ENCODE measurements around the gene EML2. TPM values are rescaled to one million over a fixed set of nuclear protein-coding genes. Genes with fewer than 3 reads are reported as not detected.
A peak's percentile ranks its signal among the peaks of the same experiment; 100 is the strongest.

The EML2 gene
- total and polyA plus RNA-seq, 2 experiments from 2014 or later: 13.9 to 17.0 TPM

DNA sequence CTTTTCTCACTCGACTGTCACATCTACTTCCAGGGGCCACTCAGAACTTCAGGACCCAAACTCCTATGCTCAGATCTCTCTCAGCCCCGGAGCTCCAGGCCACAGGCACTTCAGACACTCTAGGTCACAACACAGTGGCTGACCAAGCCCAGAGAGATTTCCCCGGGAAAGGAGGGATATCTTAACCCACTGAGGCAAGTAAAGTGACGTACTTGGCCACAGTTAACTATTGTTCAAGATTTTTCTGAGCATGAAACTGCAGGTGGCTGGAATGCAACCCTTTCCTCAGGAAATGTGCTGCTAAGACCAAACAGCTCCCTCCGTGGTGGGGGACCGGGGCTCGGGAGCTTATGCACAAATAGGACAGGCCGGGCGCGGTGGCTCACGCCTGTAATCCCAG lies 78.5 kb downstream of the EML2 start:
- TF ChIP-seq EZH2phosphoT487 (IDR thresholded peaks at IDR 0.05; ENCODE audit: low read depth, severe bottlenecking, unreplicated experiment) (no peak), EZH2 (IDR thresholded peaks at IDR 0.05; ENCODE audit: borderline replicate concordance) (no peak)
- TF ChIP-seq, protein P1, sequence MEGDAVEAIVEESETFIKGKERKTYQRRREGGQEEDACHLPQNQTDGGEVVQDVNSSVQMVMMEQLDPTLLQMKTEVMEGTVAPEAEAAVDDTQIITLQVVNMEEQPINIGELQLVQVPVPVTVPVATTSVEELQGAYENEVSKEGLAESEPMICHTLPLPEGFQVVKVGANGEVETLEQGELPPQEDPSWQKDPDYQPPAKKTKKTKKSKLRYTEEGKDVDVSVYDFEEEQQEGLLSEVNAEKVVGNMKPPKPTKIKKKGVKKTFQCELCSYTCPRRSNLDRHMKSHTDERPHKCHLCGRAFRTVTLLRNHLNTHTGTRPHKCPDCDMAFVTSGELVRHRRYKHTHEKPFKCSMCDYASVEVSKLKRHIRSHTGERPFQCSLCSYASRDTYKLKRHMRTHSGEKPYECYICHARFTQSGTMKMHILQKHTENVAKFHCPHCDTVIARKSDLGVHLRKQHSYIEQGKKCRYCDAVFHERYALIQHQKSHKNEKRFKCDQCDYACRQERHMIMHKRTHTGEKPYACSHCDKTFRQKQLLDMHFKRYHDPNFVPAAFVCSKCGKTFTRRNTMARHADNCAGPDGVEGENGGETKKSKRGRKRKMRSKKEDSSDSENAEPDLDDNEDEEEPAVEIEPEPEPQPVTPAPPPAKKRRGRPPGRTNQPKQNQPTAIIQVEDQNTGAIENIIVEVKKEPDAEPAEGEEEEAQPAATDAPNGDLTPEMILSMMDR (IDR thresholded peaks at IDR 0.05; ENCODE audit: poor library complexity): no peak
- H3K27ac ChIP-seq: no peak overlapping the region
- H3K27me3 ChIP-seq: no peaks in the 10 kb centered on the region
- H3K4me2 ChIP-seq: no peak overlapping the region
- no peak overlapping the region for H3K4me3 ChIP-seq
- no peaks in the 10 kb centered on the region for H3K36me3 ChIP-seq (replicated peaks; ENCODE audit: insufficient read depth, low read depth)
- 85% methylated on average over 11 of the region's 11 CpGs for WGBS (ENCODE audit: low lambda C conversion rate, missing lambda C conversion rate)
- H3K79me2 ChIP-seq: peaks cover 17% of the 10 kb centered on the region
- no peaks in the 10 kb centered on the region for H3K9me3 ChIP-seq (ENCODE audit: low read depth)
- no peaks in the 10 kb centered on the region for H3K9me2 ChIP-seq (replicated peaks; ENCODE audit: insufficient read depth)
- no peaks in the 10 kb centered on the region for H3K4me1 ChIP-seq (ENCODE audit: insufficient read depth)
- H4K20me1 ChIP-seq (ENCODE audit: insufficient read depth, poor library complexity, severe bottlenecking): no peaks in the 10 kb centered on the region
- H2AFZ ChIP-seq: no peak overlapping the region
- no peak for DNase-seq (ENCODE audit: low spot score)

- Histone ChIP-seq H3K79me2 (peaks cover 11% of the 10 kb centered on the region), H3K9me3 (ENCODE audit: low read depth) (no peaks in the 10 kb centered on the region), H2AFZ (no peak overlapping the region), H3K4me2 (no peak overlapping the region), H3K36me3 (replicated peaks; ENCODE audit: insufficient read depth, low read depth) (no peaks in the 10 kb centered on the region), H3K27me3 (no peaks in the 10 kb centered on the region), H3K4me3 (no peak overlapping the region), H3K9me2 (replicated peaks; ENCODE audit: insufficient read depth) (no peaks in the 10 kb centered on the region), H3K4me1 (ENCODE audit: insufficient read depth) (no peaks in the 10 kb centered on the region), H4K20me1 (ENCODE audit: insufficient read depth, poor library complexity, severe bottlenecking) (no peaks in the 10 kb centered on the region), H3K27ac (no peak overlapping the region)
- no peak for DNase-seq (ENCODE audit: low spot score)
- TF ChIP-seq EZH2 (IDR thresholded peaks at IDR 0.05; ENCODE audit: borderline replicate concordance) (no peak), EZH2phosphoT487 (IDR thresholded peaks at IDR 0.05; ENCODE audit: low read depth, severe bottlenecking, unreplicated experiment) (no peak)
- TF ChIP-seq, protein P1 (IDR thresholded peaks at IDR 0.05; ENCODE audit: poor library complexity): no peak
- 92% methylated on average over 5 of the region's 5 CpGs for WGBS (ENCODE audit: low lambda C conversion rate, missing lambda C conversion rate)
These were observed 79.2 kb downstream of the EML2 start for GRCh38 chr19:45560038-45560437.

MicroRNAs within 50 kb of the gene (microRNA counts, 767-probe panel; counts per million panel counts)
- not detected for microRNA hsa-miR-330-3p
- not detected for microRNA hsa-miR-330-5p
- not detected for microRNA hsa-miR-642a-5p
- not detected for microRNA hsa-miR-642b-3p

Small RNA genes within 50 kb of the gene (microRNA-seq; reads per million reads assigned to microRNA genes)
- gene MIR330 (442 reads per million, percentile 72 among the genes with 10 or more reads in this experiment), gene MIR642A (not detected), gene MIR642B (not detected)

Small RNA genes within 50 kb of the gene (small RNA-seq; reads per million reads assigned to genes)
- 0.53 reads per million, percentile 42 among the genes with 10 or more reads in this experiment for gene MIR642A
- gene RN7SL836P: not detected

Other genes with a start within 250 kb of the EML2 start
- gene PPP1R13L, start 234.3 kb downstream of the EML2 start, total RNA-seq: 7.9 and 8.7 TPM in 2 replicates
- 14.8 and 22.9 TPM in 2 replicates for gene PPP1R13L, start 234.3 kb downstream of the EML2 start, polyA plus RNA-seq
- gene POLR1G, start 232.8 kb downstream of the EML2 start, total RNA-seq: 2.7 and 3.3 TPM in 2 replicates
- gene POLR1G, start 232.8 kb downstream of the EML2 start, polyA plus RNA-seq: 2.4 and 2.5 TPM in 2 replicates
- gene ERCC1, start 215.5 kb downstream of the EML2 start, total RNA-seq: 42.5 and 51.0 TPM in 2 replicates
- 66.7 and 72.8 TPM in 2 replicates for gene ERCC1, start 215.5 kb downstream of the EML2 start, polyA plus RNA-seq
- gene FOSB, start 171.4 kb downstream of the EML2 start, total RNA-seq: 37.9 and 73.1 TPM in 2 replicates
- 114 and 168 TPM in 2 replicates for gene FOSB, start 171.4 kb downstream of the EML2 start, polyA plus RNA-seq
- 3.4 and 7.8 TPM in 2 replicates for gene RTN2, start 142.3 kb downstream of the EML2 start, total RNA-seq
- 12.2 and 14.8 TPM in 2 replicates for gene RTN2, start 142.3 kb downstream of the EML2 start, polyA plus RNA-seq
- gene PPM1N, start 141.0 kb downstream of the EML2 start, total RNA-seq: 0.40 and 1.9 TPM in 2 replicates
- gene PPM1N, start 141.0 kb downstream of the EML2 start, polyA plus RNA-seq: 0.59 and 1.4 TPM in 2 replicates
- gene VASP, start 131.9 kb downstream of the EML2 start, total RNA-seq: 57.3 and 68.9 TPM in 2 replicates
- 86.0 and 92.6 TPM in 2 replicates for gene VASP, start 131.9 kb downstream of the EML2 start, polyA plus RNA-seq
- 11.2 and 15.1 TPM in 2 replicates for gene OPA3, start 54.6 kb downstream of the EML2 start, total RNA-seq
- 15.0 and 15.2 TPM in 2 replicates for gene OPA3, start 54.6 kb downstream of the EML2 start, polyA plus RNA-seq
- gene GPR4, start 37.2 kb downstream of the EML2 start, total RNA-seq: not detected in 2 replicates
- 0.10 TPM in 1 of 2 replicates, not detected in the other for gene GPR4, start 37.2 kb downstream of the EML2 start, polyA plus RNA-seq
- 1.8 and 2.7 TPM in 2 replicates for gene GIPR, start 28.8 kb upstream of the EML2 start, total RNA-seq
- 5.6 and 6.7 TPM in 2 replicates for gene GIPR, start 28.8 kb upstream of the EML2 start, polyA plus RNA-seq
- 149 and 165 TPM in 2 replicates for gene SNRPD2, start 52.6 kb upstream of the EML2 start, total RNA-seq
- 478 and 513 TPM in 2 replicates for gene SNRPD2, start 52.6 kb upstream of the EML2 start, polyA plus RNA-seq
- gene QPCTL, start 53.3 kb upstream of the EML2 start, total RNA-seq: 7.5 and 10.3 TPM in 2 replicates
- 6.8 and 11.0 TPM in 2 replicates for gene QPCTL, start 53.3 kb upstream of the EML2 start, polyA plus RNA-seq
- gene FBXO46, start 91.5 kb upstream of the EML2 start, total RNA-seq: 4.6 and 7.5 TPM in 2 replicates
- gene FBXO46, start 91.5 kb upstream of the EML2 start, polyA plus RNA-seq: 13.3 and 14.8 TPM in 2 replicates
- gene MEIOSIN, start 94.0 kb upstream of the EML2 start, total RNA-seq: not detected in 2 replicates
- not detected in 2 replicates for gene MEIOSIN, start 94.0 kb upstream of the EML2 start, polyA plus RNA-seq
- 12.1 and 17.0 TPM in 2 replicates for gene SIX5, start 129.9 kb upstream of the EML2 start, total RNA-seq
- 12.6 and 15.6 TPM in 2 replicates for gene SIX5, start 129.9 kb upstream of the EML2 start, polyA plus RNA-seq
- 25.2 and 71.4 TPM in 2 replicates for gene DMPK, start 143.1 kb upstream of the EML2 start, total RNA-seq
- 46.0 and 60.7 TPM in 2 replicates for gene DMPK, start 143.1 kb upstream of the EML2 start, polyA plus RNA-seq
- 18.3 and 23.7 TPM in 2 replicates for gene DMWD, start 153.4 kb upstream of the EML2 start, total RNA-seq
- 70.1 and 95.8 TPM in 2 replicates for gene DMWD, start 153.4 kb upstream of the EML2 start, polyA plus RNA-seq
- gene RSPH6A, start 175.9 kb upstream of the EML2 start, total RNA-seq: 0.12 TPM in 1 of 2 replicates, not detected in the other
- gene RSPH6A, start 175.9 kb upstream of the EML2 start, polyA plus RNA-seq: not detected in 2 replicates
- 33.8 and 41.6 TPM in 2 replicates for gene SYMPK, start 223.8 kb upstream of the EML2 start, total RNA-seq
- gene SYMPK, start 223.8 kb upstream of the EML2 start, polyA plus RNA-seq: 33.4 and 39.0 TPM in 2 replicates
- 14.5 and 14.6 TPM in 2 replicates for gene FOXA3, start 224.9 kb upstream of the EML2 start, total RNA-seq
- 16.7 and 18.6 TPM in 2 replicates for gene FOXA3, start 224.9 kb upstream of the EML2 start, polyA plus RNA-seq
- 23.8 and 25.2 TPM in 2 replicates for gene IRF2BP1, start 246.7 kb upstream of the EML2 start, total RNA-seq
- 11.5 and 15.8 TPM in 2 replicates for gene IRF2BP1, start 246.7 kb upstream of the EML2 start, polyA plus RNA-seq

Data from hepatocyte (in vitro differentiated cells).